SK-N-MC (cell line): ENCODE results near the gene LRBA.

ENCODE experiments used
- EZH2 ChIP-seq: fragments of 200-600 bp; sonication (generic); IDR thresholded peaks from one replicate; pipeline ENCODE4 v1.6.1; 2017; ENCODE audit warnings: antibody characterized with exemption
- FOXP2 ChIP-seq: optimal IDR thresholded peaks from 2 replicates; pipeline ENCODE3; 2011; ENCODE audit warnings: mild to moderate bottlenecking, moderate library complexity; ENCODE audit not compliant: insufficient read depth; ENCODE audit errors: extremely low read length, control extremely low read depth
- POLR2AphosphoS5 ChIP-seq: IDR thresholded peaks from 2 replicates; pipeline ENCODE4 v1.6.1; 2012; ENCODE audit warnings: mild to moderate bottlenecking, low read depth, low read length, borderline replicate concordance

DNA sequence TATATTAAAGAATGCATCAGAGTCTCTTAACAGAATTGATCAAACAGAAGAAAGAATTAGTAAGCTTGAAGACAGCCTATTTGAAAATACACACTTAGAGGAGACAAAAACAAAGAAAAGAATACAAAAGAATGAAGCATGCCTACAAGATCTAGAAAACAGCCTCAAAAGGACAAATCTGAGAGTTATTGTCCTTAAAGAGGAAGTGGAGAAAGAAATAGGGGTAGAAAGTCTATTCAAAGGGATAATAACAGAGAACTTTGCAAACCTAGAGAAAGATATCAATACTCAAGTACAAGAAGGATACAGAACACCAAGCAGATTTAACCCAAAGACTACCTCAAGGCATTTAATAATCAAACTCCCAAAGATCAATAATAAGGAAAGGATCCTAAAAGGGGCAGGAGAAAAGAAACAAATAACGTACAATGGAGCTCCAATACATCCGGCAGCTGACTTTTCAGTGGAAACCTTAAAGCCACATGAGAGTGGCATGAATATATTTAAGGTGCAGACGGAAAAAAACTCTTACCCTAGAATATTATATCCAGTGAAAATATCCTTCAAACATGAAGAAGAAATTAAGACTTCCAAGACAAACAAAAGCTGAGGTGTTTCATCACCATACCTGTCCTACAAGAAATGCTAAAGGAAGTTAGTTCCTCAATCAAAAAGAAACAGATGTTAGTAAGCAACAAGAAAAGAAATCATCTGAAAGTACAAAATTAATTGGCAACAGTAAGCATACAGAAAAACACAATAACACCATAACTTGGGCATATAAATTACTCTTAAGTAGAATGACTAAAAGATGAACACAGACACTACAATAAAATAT is 36.1 kb downstream of the LRBA start:
- TF ChIP-seq EZH2 (no peak), POLR2AphosphoS5 (no peak), FOXP2 (no peak)
